GM18870 (cell line): Measurements from ENCODE around the gene GGPS1.
A peak's percentile ranks its signal among the peaks of the same experiment; 100 is the strongest.
"Not testable (repeated sequence)": the region's sequence is repeated elsewhere in the genome, so short reads cannot be mapped to it uniquely, and the experiment has no call there.

Experiments
- ATAC-seq: cut with Tn5 transposase; IDR thresholded peaks from one replicate; pipeline ENCODE4 v1.9.1; 2021; ENCODE audit warnings: moderate library complexity; ENCODE audit not compliant: unreplicated experiment

The GGPS1 gene

GRCh38 chr1:235304549-235305451 lies 23.6 kb upstream of the GGPS1 start:
- ATAC-seq: no peak

- ATAC-seq: no peak
These were observed 20.9 kb upstream of the GGPS1 start for GRCh38 chr1:235307158-235308124.

GRCh38 chr1:235309206-235309605 lies 19.2 kb upstream of the GGPS1 start:
- ATAC-seq: not testable (repeated sequence)

GRCh38 chr1:235313262-235313661 lies 15.1 kb upstream of the GGPS1 start:
- no peak for ATAC-seq

- no peak for ATAC-seq
These were observed 14.3 kb upstream of the GGPS1 start for GRCh38 chr1:235313931-235314678.

GRCh38 chr1:235315173-235315572 lies 13.2 kb upstream of the GGPS1 start:
- no peak for ATAC-seq

- no peak for ATAC-seq
These were observed 12.6 kb upstream of the GGPS1 start for GRCh38 chr1:235315735-235316134.

- ATAC-seq: no peak
These were observed 11.2 kb upstream of the GGPS1 start for GRCh38 chr1:235317168-235317567.

- no peak for ATAC-seq
These were observed 9.1 kb upstream of the GGPS1 start for GRCh38 chr1:235319255-235319654.

- no peak for ATAC-seq
These were observed 7.7 kb upstream of the GGPS1 start for GRCh38 chr1:235320521-235321179.

GRCh38 chr1:235324296-235324695 lies 4.1 kb upstream of the GGPS1 start:
- ATAC-seq: no peak

- no peak for ATAC-seq
These were observed 3.2 kb upstream of the GGPS1 start for GRCh38 chr1:235325139-235325538.

GRCh38 chr1:235325854-235326253 lies 2.5 kb upstream of the GGPS1 start:
- no peak for ATAC-seq

GRCh38 chr1:235326719-235327558 lies 1.4 kb upstream of the GGPS1 start:
- ATAC-seq: no peak

- no peak for ATAC-seq
These were observed 655 bp upstream of the GGPS1 start, which contains the start of gene ARID4B for GRCh38 chr1:235327559-235328270. ARID4B (minus strand) TSS chr1:235328179; CDS start chr1:235326919, 1,260 bp downstream.

GRCh38 chr1:235329139-235329902 lies 951 bp downstream of the GGPS1 start:
- peak; percentile 20 for ATAC-seq

- ATAC-seq: no peak
These were observed 2.5 kb downstream of the GGPS1 start for GRCh38 chr1:235330918-235331285.

GRCh38 chr1:235331401-235331800 lies 3.0 kb downstream of the GGPS1 start:
- ATAC-seq: no peak
